HG03139 (cell line): ENCODE results near the gene CLIC4.
"Not testable (repeated sequence)": the region's sequence is repeated elsewhere in the genome, so short reads cannot be mapped to it uniquely, and the experiment has no call there.

Experiments used
- ATAC-seq: cut with Tn5 transposase; IDR thresholded peaks from one replicate; pipeline ENCODE4 v1.9.1; 2021; ENCODE audit not compliant: unreplicated experiment

Gene CLIC4

GRCh38 chr1:24744911-24745710, at the start of gene CLIC4:
Gene CLIC4 (plus strand): TSS chr1:24745447. CDS start chr1:24745554, 107 bp downstream.
- ATAC-seq = peak; percentile 63

GRCh38 chr1:24696041-24696755, 49.0 kb upstream of the CLIC4 start:
- no peak for ATAC-seq

GRCh38 chr1:24696756-24697330, 48.4 kb upstream of the CLIC4 start:
- no peak for ATAC-seq

- ATAC-seq = not testable (repeated sequence)
These were observed 47.7 kb upstream of the CLIC4 start for GRCh38 chr1:24697453-24698001.

GRCh38 chr1:24698326-24698725, 46.9 kb upstream of the CLIC4 start:
- not testable (repeated sequence) for ATAC-seq

GRCh38 chr1:24699628-24700027, 45.6 kb upstream of the CLIC4 start:
- no peak for ATAC-seq

GRCh38 chr1:24702511-24703293, 42.5 kb upstream of the CLIC4 start:
- no peak for ATAC-seq

- ATAC-seq = no peak
These were observed 40.6 kb upstream of the CLIC4 start for GRCh38 chr1:24704411-24705259.

- peak; percentile 75 for ATAC-seq
These were observed 39.8 kb upstream of the CLIC4 start for GRCh38 chr1:24705260-24706073.

- not testable (repeated sequence) for ATAC-seq
These were observed 39.2 kb upstream of the CLIC4 start for GRCh38 chr1:24706074-24706389.

- no peak for ATAC-seq
These were observed 37.6 kb upstream of the CLIC4 start for GRCh38 chr1:24707687-24708086.

GRCh38 chr1:24708938-24709337, 36.3 kb upstream of the CLIC4 start:
- no peak for ATAC-seq

GRCh38 chr1:24709791-24710441, 35.3 kb upstream of the CLIC4 start:
- no peak for ATAC-seq

- no peak for ATAC-seq
These were observed 33.9 kb upstream of the CLIC4 start for GRCh38 chr1:24711329-24711728.

GRCh38 chr1:24713176-24713575, 32.1 kb upstream of the CLIC4 start:
- ATAC-seq = no peak

- ATAC-seq = no peak
These were observed 31.5 kb upstream of the CLIC4 start for GRCh38 chr1:24713736-24714135.

GRCh38 chr1:24714859-24715520, 30.3 kb upstream of the CLIC4 start:
- no peak for ATAC-seq

GRCh38 chr1:24715658-24716057, 29.6 kb upstream of the CLIC4 start:
- ATAC-seq = no peak
